ENCODE measurements around the gene AFDN. TPM values are rescaled to one million over a fixed set of nuclear protein-coding genes. Genes with fewer than 3 reads are reported as not detected.

AFDN gene
- total RNA-seq, 1 experiment from 2014 or later, result 177 TPM

GRCh38 chr6:167863897-167864296, 37.2 kb downstream of the AFDN start:
- TF ChIP-seq CTCF (IDR thresholded peaks at IDR 0.05; ENCODE audit: insufficient read depth in 1 of 2, low read depth in 1 of 2, low read length in 1 of 2, severe bottlenecking in 1 of 2, unreplicated experiment in 1 of 2), result no peak
- Histone ChIP-seq H3K4me3 (ENCODE audit: low read depth, low read length) (no peak overlapping the region), H3K9me3 (no peaks in the 10 kb centered on the region), H3K4me1 (peaks cover 19% of the 10 kb centered on the region; the same call in 1 of the 2 replicates), H3K36me3 (ENCODE audit: control insufficient read depth, insufficient read depth, low read length) (no peaks in the 10 kb centered on the region), H3K27me3 (replicated peaks; ENCODE audit: control insufficient read depth, insufficient read depth, low read length) (no peaks in the 10 kb centered on the region)
- CTCF ChIA-PET, result no interaction called here
- Mint-ChIP-seq H3K27me3 (ENCODE audit: insufficient read depth, unreplicated experiment) (no peaks in the 10 kb centered on the region), H3K27ac (ENCODE audit: unreplicated experiment) (no peak overlapping the region), H3K9me3 (ENCODE audit: unreplicated experiment) (no peaks in the 10 kb centered on the region), H3K36me3 (ENCODE audit: insufficient read depth, unreplicated experiment) (peaks cover 32% of the 10 kb centered on the region), H3K4me1 (ENCODE audit: low read depth, unreplicated experiment) (peaks cover 17% of the 10 kb centered on the region), H3K4me3 (ENCODE audit: unreplicated experiment) (no peak overlapping the region)
- DNase-seq, result no peak
- intact Hi-C loops (cut with micrococcal nuclease; ENCODE audit: unreplicated experiment), result no loop called here
- no TSS peak for BruUV-seq (replicated peaks)
- POLR2A ChIA-PET, result no interaction called here

GRCh38 chr6:167866642-167867041, 39.9 kb downstream of the AFDN start:
- peaks cover 12% of the 10 kb centered on the region; the same call in 1 of the 2 replicates for H3K4me1 ChIP-seq
- H3K4me3 Mint-ChIP-seq (ENCODE audit: unreplicated experiment), result no peak overlapping the region
- peaks cover 49% of the 10 kb centered on the region for H3K36me3 Mint-ChIP-seq (ENCODE audit: insufficient read depth, unreplicated experiment)
- H3K27me3 ChIP-seq (replicated peaks; ENCODE audit: control insufficient read depth, insufficient read depth, low read length), result no peaks in the 10 kb centered on the region
- POLR2A ChIA-PET, result no interaction called here
- H3K9me3 ChIP-seq, result no peaks in the 10 kb centered on the region
- no peaks in the 10 kb centered on the region for H3K27me3 Mint-ChIP-seq (ENCODE audit: insufficient read depth, unreplicated experiment)
- CTCF ChIA-PET, result no interaction called here
- H3K27ac Mint-ChIP-seq (ENCODE audit: unreplicated experiment), result no peak overlapping the region
- no peak for DNase-seq
- H3K36me3 ChIP-seq (ENCODE audit: control insufficient read depth, insufficient read depth, low read length), result no peaks in the 10 kb centered on the region
- no peaks in the 10 kb centered on the region for H3K9me3 Mint-ChIP-seq (ENCODE audit: unreplicated experiment)
- H3K4me1 Mint-ChIP-seq (ENCODE audit: low read depth, unreplicated experiment), result peaks cover 5% of the 10 kb centered on the region
- TF ChIP-seq CTCF (IDR thresholded peaks at IDR 0.05; ENCODE audit: insufficient read depth in 1 of 2, low read depth in 1 of 2, low read length in 1 of 2, severe bottlenecking in 1 of 2, unreplicated experiment in 1 of 2), result no peak
- no peak overlapping the region for H3K4me3 ChIP-seq (ENCODE audit: low read depth, low read length)
- intact Hi-C loops (cut with micrococcal nuclease; ENCODE audit: unreplicated experiment), result no loop called here
- BruUV-seq (replicated peaks), result no TSS peak

- no peaks in the 10 kb centered on the region for H3K27me3 ChIP-seq (replicated peaks; ENCODE audit: control insufficient read depth, insufficient read depth, low read length)
- H3K27me3 Mint-ChIP-seq (ENCODE audit: insufficient read depth, unreplicated experiment), result no peaks in the 10 kb centered on the region
- H3K4me1 ChIP-seq, result no peaks in the 10 kb centered on the region
- H3K36me3 ChIP-seq (ENCODE audit: control insufficient read depth, insufficient read depth, low read length), result no peaks in the 10 kb centered on the region
- ChIA-PET POLR2A (no interaction called here), CTCF (no interaction called here)
- no peaks in the 10 kb centered on the region for H3K9me3 ChIP-seq
- DNase-seq, result no peak
- TF ChIP-seq CTCF (IDR thresholded peaks at IDR 0.05; ENCODE audit: insufficient read depth in 1 of 2, low read depth in 1 of 2, low read length in 1 of 2, severe bottlenecking in 1 of 2, unreplicated experiment in 1 of 2), result no peak
- no TSS peak for BruUV-seq (replicated peaks)
- no peaks in the 10 kb centered on the region for H3K4me1 Mint-ChIP-seq (ENCODE audit: low read depth, unreplicated experiment)
- H3K36me3 Mint-ChIP-seq (ENCODE audit: insufficient read depth, unreplicated experiment), result peaks cover 63% of the 10 kb centered on the region
- intact Hi-C loops (cut with micrococcal nuclease; ENCODE audit: unreplicated experiment), result no loop called here
- H3K27ac Mint-ChIP-seq (ENCODE audit: unreplicated experiment), result no peak overlapping the region
- no peak overlapping the region for H3K4me3 Mint-ChIP-seq (ENCODE audit: unreplicated experiment)
- H3K9me3 Mint-ChIP-seq (ENCODE audit: unreplicated experiment), result no peaks in the 10 kb centered on the region
- no peak overlapping the region for H3K4me3 ChIP-seq (ENCODE audit: low read depth, low read length)
Measured at GRCh38 chr6:167870321-167870720, 43.6 kb downstream of the AFDN start.

Data from Caco-2 (cell line).